Right forelimb (tissue), 1 donor: Measurements from ENCODE around the gene CYP3A7.
"Not testable (repeated sequence)": the region's sequence is repeated elsewhere in the genome, so short reads cannot be mapped to it uniquely, and the experiment has no call there.

Source experiments
- DNase-seq: peaks from one replicate; pipeline ENCODE4 v3.0.0-alpha.2; 2018

The CYP3A7 gene

DNA sequence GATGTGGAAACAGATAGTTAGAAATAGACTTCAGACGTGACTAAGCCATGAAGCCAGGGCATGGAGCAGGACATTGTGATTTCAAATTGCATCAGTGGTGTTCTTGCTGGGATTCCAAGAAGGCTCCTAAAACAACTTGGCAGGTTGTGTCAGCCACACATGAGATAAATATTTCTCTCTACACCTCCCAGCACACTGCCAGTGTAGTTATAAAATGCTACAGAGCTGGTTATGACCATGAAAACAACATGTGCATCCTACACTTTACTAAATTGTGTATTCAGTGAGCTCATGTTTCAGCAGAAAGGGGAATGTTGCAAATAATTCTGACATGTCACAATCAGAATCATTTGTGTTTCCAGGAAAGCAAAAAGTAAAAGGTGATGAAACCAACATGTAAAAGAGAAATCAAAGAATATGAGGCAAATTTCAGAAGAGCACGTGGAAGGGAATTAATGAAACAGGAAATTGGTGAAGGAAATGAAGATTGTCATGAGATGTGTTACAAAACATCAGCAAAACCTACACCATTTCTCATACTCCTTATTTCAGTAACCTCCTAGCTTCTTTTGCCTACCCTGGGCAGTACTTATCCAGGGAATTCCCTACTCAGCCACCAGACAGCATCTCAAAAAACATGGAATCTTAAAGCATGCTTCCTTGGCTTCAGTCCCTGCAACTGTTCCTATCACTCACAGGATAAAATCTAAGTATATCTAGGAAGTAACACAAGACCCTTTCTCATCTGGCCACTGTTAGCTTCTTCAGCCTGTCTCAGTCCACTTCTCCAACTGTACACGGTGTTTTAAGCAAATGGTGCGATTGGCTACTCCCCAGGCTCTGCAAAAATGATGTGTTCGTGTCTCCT lies 5.8 kb upstream of the CYP3A7 start:
- DNase-seq, result no peak

GRCh38 chr7:99739699-99740572 lies 4.9 kb upstream of the CYP3A7 start:
- DNase-seq, result no peak

DNA sequence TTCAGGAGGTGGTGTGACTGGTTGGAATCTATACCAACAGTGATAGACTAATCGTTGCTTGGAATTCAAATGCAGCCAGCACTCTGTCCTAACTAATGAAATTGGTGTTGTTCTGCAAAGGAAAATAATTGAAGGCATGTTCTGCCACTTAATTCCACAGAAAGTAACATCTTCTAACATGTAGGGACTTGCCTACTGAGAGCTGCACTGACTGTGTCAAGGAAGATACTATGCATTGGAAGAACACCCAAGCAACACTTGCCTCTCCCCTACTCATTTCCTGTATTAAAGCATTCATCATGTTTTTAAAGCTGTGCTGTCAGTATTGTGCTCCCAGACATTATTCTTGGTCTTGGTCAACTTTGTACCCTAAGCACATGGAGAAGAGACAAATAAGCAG lies 2.7 kb upstream of the CYP3A7 start:
- no peak for DNase-seq

DNA sequence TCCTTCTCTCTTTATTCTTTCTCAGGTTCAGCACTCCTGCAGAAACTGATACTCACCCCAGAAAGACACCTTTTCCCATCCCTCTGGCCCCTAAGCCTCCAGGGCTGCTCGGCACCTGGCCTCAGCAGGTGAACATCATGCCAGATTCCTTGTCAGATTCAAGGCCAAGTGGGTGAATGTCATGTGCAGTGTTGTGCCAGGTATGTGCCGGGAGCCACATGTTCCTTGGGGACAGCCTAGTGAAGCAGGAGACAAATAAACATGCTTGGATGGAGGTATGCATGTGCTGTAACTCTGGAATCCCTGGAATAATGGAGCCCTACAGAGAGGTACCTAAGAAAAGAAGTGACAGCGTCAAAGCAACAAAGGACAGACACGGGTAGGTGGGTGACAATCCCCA lies 1.7 kb upstream of the CYP3A7 start:
- not testable (repeated sequence) for DNase-seq

DNA sequence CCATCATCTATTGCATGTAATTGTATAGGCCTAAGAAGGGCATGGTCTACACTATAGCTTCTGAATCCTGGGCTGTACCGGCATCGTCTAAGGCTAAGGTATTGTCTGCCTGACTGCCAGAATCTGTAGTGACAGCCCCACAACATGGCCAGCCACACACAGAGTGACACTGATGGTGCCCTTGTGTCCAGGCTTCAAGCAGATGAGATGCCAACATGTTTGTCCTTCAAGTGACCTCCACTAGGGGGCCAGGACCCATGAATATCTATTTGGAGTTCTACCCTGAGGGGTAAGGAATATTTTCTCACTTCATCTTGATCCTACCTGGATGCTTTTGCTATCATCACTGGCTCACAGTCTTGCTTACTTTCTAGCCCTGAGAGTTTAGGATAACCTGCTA lies 1.5 kb downstream of the CYP3A7 start:
- no peak for DNase-seq

DNA sequence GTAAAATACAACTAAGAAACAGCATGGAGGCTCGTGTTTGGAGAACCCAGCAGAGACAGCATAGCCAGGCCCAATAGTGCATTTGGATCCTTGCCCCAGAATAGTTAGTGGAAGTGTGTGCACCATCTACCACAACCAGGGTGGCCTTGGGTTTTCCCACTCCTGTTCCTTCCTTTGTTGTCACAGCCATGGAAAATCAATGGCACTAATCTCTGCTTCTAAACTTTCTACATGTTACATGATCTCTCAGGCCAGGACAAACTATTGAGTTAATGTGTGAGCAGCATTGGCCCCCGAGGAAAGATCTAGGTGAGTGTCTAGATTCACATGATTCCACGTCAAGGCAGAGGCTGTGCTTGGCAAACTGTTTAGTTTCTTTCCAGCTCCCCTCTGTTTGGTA lies 2.0 kb downstream of the CYP3A7 start:
- no peak for DNase-seq

GRCh38 chr7:99731638-99732374 lies 3.2 kb downstream of the CYP3A7 start:
- no peak for DNase-seq

- no peak for DNase-seq
Observed at GRCh38 chr7:99730992-99731391, 4.0 kb downstream of the CYP3A7 start.

- no peak for DNase-seq
Observed at GRCh38 chr7:99730238-99730810, 4.7 kb downstream of the CYP3A7 start.

DNA sequence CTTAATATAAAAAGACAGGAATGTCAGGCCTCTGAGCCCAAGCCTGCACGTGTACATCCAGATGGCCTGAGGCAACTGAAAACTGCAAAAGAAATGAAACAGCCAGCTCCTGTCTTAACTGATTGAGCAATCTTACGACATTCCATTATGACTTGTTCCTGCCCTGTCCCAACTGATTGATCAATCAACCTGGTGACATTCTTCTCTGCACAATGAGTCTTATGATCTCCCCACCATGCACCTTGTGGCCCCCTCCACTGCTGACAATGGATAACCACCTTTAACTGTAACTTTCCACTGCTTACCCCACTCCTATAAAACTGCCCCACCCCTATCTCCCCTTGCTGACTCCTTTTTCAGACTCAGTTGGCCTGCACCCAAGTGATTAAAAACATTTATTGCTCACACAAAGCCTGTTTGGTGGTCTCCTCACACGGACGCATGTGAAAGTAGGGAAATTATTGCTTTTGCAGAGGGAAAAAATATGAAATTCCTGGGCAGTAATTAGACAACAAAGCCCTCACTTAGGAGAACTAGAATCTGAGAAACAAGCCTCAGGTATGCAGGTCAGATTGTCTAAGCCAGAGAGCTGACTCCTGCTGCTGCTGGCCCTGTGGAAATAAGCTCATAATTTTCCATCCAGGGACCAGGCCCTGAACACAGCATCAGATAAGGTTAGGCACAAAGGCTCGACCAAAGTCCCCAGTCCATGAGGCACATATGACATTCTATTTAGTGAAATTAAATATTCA lies 5.3 kb downstream of the CYP3A7 start:
- DNase-seq, result no peak

GRCh38 chr7:99728615-99729014 lies 6.4 kb downstream of the CYP3A7 start:
- no peak for DNase-seq

GRCh38 chr7:99723201-99723600 lies 11.8 kb downstream of the CYP3A7 start:
- DNase-seq, result not testable (repeated sequence)

DNA sequence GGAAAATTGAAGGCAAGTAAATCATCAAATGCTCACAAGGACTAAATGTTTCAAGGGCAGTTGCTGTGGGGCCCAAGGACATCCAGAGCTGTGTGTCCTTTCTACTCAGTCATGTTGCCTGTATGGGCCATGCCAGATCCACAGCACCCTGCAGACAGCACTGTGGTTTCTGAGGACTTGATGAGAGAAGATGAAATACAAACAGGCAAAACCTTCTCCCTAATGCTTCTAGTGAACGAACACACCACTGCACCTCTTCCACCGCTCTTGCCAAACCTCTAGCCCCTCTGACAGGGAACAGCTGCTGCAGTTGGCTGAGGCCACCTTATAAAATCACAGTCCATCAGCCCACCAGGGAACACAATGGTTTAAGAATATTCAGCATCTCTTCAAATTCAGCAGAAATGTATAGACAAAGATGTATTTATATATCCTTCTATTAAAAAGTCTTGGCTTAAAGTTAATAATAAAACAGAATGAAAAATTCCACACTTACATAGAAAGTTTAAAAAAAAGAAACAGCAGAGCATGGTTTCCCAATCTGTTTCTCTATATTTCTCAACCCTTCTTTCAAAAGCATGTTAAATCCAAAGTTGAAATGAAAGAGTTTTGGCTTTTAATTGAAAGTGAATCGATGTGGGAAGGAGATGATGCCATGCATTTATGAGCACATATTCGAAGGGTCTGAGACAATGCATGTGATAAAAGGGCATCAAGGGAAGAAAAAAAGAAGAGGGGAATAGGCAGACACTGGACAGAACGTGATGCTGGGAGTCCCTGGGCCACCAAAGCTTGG lies 14.0 kb downstream of the CYP3A7 start:
- no peak for DNase-seq

DNA sequence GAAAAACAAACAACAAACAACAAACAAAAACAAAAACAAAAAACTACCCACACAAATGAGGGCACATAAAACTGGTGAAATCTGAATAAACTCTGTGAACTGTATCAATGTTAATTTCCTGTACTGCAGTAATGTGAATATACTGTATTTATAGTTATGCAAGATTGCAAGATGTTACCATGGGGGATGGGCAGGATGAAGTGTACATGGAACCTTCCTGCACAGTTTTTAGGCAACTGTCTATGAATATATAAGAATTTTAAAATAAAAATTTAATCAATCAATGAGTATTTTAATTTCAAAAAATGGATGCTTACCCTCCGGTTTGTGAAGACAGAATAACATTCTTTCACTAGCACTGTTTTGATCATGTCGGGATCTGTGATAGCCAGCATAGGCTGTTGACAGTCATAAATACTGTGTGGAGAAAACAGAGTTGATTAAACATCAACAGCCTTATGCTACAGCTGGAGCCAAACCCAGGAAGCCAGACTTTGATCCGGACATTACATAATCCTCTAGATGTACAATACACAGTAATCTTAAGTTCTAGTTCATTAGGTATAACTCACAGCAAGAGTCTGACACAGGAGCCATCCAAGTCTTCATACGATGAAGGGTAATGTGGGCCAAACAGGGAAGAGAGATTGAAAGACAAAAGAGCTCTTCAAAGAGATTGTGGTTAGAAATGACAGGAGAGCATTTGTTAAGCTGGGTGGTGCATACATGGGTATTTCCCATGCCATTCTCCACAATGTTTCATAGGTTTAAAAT lies 14.8 kb downstream of the CYP3A7 start:
- no peak for DNase-seq

DNA sequence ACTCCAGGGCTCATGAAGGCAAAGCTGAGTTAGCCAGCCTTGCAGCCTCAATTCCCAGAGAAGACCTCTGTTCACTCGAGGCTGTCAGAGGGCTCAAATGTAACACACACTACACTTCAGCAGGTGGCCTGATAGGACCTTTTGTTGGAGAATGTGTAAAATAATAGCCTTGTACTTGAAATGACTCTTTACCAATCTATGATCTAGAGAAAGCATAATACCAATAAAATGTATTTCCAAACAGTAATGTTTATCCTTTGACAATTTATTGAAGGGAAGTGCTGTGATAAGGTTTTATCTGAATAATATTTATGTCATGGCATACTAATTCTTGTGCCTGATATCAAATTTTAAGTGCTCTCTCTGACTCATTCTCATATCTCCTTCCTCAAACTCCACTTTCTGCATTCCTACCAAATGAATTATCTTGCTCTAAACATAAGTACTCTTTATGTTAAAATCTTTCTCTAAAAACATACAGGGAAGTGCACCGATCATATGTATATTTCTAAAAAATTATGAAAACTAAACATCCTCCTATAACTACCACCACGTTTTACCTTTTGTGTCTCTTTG lies 20.9 kb downstream of the CYP3A7 start:
- DNase-seq, result no peak

DNA sequence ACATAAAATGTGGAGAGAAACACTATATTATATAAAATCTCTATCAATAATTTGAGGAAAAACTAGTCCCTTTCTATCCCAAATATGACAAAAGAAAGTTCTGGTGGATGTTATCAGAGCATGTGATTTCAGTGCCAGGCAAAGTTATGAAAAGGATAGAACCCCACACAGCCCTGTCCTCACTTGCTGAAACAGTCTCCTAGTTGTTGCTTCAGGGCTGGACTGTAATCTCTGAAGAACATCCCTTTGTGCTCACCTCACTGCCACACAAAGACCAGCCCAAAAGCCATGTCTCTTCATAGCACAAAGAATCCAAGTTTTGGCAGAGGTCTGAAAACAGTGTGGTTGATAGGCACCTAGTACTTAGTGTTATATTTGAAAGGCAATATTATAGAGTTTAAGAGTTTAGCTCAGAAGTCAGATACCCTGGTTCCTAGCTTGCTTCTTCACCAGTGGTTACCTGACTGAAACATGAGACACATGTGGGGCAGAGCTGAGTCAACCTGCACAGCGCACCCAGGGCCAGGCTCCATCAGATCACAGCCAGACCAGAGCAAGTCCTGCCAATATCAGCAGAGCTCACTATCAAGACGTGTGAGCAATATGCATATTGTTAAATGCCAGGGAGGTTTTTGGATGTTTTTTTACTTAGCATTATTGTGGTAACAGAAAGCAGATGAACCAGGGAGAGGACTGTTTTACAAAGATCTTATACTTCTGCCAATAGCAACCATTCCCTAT lies 25.0 kb downstream of the CYP3A7 start:
- DNase-seq, result no peak

GRCh38 chr7:99709260-99709659 lies 25.7 kb downstream of the CYP3A7 start:
- no peak for DNase-seq

DNA sequence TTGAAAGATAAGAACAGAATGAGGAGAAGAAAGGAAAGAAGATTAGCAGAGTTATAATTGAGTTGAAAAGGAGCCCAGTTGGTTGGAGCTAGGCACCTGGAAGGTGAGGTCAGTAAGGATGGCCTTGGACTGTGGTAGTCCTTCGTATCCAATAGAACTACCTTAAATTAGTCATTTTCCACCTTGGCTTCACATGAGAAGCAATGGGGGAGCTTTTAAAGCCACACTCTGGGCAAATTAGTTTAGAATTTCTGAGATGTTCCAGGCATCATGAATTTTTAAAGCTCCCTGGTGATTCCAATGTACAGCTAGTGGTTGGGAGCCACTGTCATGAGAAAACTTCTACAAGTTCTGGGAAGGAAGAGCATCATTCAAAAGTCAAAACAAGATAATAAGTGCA lies 27.9 kb downstream of the CYP3A7 start:
- no peak for DNase-seq

DNA sequence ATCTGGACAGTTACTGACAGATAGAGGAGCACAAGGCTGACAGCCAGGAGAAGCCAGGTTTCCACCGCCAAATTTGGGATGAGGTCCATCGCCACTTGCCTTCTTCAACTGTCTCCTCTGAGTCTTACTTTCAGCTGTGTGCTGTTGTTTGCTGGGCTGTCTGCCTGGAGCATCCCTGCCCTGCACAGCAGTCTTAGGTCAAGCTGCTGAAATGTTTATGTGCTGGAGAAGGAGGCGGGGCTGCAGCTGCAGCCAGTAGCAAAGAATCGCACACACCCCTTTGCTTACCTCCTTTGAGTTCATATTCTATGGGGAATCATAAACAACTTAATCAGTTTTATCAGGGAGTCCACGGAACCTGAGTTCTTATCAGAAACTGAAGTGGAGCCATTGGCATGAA lies 35.0 kb downstream of the CYP3A7 start:
- no peak for DNase-seq
